Coronary artery (tissue), 2 donors: Measurements from ENCODE around the gene MFNG.
A peak's percentile ranks its signal among the peaks of the same experiment; 100 is the strongest.
"Not testable (repeated sequence)": the region's sequence is repeated elsewhere in the genome, so short reads cannot be mapped to it uniquely, and the experiment has no call there.

ENCODE experiments used
- DNase-seq: peaks from one replicate; pipeline ENCODE4 v3.0.0-alpha.2; 2017; ENCODE audit warnings: low spot score
- H3K27ac ChIP-seq, 2 donors: fragments of 200-600 bp; sonication (generic); one replicate each; pipeline ENCODE4 v1.5.1; 2016 to 2019
- H3K4me3 ChIP-seq: fragments of 200-600 bp; sonication (generic); 2 replicates; pipeline ENCODE4 v1.5.1; 2016; ENCODE audit warnings: mild to moderate bottlenecking, moderate library complexity
- TF ChIP-seq, protein P1 (sequence below): fragments of 200-600 bp; sonication (generic); IDR thresholded peaks from one replicate; pipeline ENCODE4 v1.5.1; 2019; ENCODE audit warnings: antibody characterized with exemption

The MFNG gene, protein sequence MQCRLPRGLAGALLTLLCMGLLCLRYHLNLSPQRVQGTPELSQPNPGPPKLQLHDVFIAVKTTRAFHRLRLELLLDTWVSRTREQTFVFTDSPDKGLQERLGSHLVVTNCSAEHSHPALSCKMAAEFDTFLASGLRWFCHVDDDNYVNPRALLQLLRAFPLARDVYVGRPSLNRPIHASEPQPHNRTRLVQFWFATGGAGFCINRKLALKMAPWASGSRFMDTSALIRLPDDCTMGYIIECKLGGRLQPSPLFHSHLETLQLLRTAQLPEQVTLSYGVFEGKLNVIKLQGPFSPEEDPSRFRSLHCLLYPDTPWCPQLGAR

DNA sequence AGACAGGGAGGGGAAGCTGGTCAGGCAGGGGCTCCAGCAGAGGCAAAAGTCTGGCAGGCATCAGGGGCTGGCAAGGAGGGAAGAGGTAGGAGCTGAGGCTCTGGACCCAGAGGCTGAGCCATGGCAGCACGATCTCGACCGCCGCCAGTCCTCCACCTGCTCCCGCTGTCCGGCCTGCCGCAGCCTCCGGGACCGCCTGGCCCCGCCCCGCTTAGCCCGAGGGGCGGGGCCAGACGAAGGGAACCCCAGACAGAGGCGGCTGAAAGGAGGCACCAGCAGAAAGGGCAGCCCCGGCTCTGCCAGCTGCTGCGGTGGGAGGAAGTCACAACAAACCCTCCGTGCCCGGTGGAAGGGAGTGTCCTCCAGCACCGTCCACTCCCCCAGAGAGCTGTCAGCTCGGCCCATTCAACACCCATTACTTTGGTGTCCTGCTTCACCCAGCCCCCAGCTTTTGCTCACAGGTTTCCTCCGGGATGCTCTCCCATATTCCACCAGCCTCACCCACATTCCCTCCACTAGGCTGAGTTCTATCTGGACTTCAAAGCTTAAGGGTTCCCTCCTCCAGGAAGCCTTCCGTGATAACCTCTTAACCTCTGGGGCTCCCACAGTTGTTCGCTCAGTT lies at the start of gene MFNG:
Gene MFNG, minus strand, starts transcription at position 161 of the 622 bp plus-strand sequence. CDS start 207 bp downstream, outside the sequence.
- no peak for DNase-seq
- peak within 1 kb of the TSS; percentile 64 for H3K4me3 ChIP-seq

GRCh38 chr22:37535159-37535558 lies 49.0 kb upstream of the MFNG start:
- H3K4me3 ChIP-seq: no peak overlapping the region
- TF ChIP-seq, protein P1, sequence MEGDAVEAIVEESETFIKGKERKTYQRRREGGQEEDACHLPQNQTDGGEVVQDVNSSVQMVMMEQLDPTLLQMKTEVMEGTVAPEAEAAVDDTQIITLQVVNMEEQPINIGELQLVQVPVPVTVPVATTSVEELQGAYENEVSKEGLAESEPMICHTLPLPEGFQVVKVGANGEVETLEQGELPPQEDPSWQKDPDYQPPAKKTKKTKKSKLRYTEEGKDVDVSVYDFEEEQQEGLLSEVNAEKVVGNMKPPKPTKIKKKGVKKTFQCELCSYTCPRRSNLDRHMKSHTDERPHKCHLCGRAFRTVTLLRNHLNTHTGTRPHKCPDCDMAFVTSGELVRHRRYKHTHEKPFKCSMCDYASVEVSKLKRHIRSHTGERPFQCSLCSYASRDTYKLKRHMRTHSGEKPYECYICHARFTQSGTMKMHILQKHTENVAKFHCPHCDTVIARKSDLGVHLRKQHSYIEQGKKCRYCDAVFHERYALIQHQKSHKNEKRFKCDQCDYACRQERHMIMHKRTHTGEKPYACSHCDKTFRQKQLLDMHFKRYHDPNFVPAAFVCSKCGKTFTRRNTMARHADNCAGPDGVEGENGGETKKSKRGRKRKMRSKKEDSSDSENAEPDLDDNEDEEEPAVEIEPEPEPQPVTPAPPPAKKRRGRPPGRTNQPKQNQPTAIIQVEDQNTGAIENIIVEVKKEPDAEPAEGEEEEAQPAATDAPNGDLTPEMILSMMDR: no peak
- no peak for DNase-seq
- H3K27ac ChIP-seq: no peak overlapping the region

More for the DNA sequence above, at the start of gene MFNG:
- TF ChIP-seq, protein P1: no peak
- H3K27ac ChIP-seq: peak within 1 kb of the TSS in 1 of 2 donors; percentile 79

DNA sequence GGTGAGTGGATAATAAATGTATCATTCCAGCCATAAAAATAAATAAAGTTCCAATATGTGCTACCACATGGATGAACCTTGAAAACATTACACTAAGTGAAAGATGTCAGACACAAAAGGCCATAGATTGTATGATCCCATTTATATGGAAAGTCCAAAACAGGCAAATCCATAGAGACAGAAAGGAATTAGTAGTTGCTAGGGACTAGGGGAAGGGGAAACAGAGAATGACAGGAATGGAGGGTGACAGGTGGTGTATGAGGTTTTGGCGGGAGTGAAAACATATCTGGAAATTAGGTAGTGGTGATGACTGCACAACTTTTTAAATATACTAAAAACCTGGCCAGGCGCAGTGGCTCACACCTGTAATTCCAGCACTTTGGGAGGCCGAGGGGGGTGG lies 48.3 kb upstream of the MFNG start:
- H3K27ac ChIP-seq: no peak overlapping the region
- DNase-seq: no peak
- no peak overlapping the region for H3K4me3 ChIP-seq
- TF ChIP-seq, protein P1: no peak

DNA sequence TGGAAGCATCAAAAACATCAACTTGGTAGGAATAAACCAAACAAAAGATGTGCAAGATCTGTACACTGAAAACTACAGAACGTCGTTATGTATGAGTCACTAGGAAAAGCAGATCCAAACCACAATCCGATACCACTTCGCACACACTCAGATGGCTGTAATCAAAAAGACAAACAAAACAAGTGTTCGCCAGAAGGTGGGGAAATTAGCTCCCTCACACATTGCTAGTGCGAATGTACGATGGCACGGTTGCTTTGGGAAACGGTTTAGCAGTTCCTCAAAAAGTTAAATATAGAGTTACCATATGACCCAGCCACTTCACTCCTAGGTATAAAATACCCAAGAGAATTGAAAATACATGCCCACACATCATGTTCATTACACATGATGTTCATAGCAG lies 47.8 kb upstream of the MFNG start:
- Histone ChIP-seq H3K27ac (no peak overlapping the region), H3K4me3 (no peak overlapping the region)
- no peak for DNase-seq
- TF ChIP-seq, protein P1: no peak

DNA sequence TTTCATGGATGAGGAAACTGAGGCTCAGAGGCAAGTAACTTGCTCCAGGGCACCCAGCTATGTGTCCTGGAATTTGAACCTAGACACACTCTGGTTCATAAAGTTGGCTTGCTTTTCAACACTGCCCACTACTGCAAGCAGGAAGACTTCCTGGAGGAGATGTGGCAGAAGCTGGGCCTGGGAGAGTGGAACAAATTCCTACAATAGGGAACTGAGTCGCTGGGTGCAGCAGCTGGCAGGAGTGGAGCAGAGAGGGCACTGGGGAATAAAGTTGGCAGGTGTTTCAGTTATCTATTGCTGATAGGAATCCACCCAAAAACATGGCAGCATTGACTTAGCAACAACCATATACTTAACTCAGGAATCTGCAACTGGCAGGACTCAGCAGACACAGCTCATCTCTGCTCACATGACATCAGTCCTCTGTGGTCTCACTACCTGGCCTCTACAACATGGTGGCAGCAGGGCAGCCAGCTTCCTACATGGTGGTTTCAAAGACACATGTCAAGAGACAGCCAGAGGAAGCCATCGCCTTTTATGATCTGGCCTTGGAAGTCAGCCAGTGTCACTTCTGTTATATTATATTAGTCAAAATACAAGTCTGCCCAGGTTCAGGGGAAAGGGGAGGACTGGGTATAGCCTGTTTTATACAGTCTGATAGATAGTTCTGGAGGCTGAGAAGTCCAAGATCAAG lies 43.6 kb upstream of the MFNG start:
- Histone ChIP-seq H3K27ac (no peak overlapping the region), H3K4me3 (no peak overlapping the region)
- DNase-seq: no peak
- TF ChIP-seq, protein P1: no peak

- H3K4me3 ChIP-seq, H3K27ac ChIP-seq, DNase-seq: not testable (repeated sequence)
Measured at GRCh38 chr22:37527952-37528351, 41.8 kb upstream of the MFNG start.

GRCh38 chr22:37527081-37527752 lies 41.0 kb upstream of the MFNG start:
- not testable (repeated sequence) for DNase-seq, H3K27ac ChIP-seq, H3K4me3 ChIP-seq
